Measurements from ENCODE around the gene LSM7. TPM values are rescaled to one million over a fixed set of nuclear protein-coding genes. Genes with fewer than 3 reads are reported as not detected.
A peak's percentile ranks its signal among the peaks of the same experiment; 100 is the strongest.

LSM7 gene
- total and polyA plus RNA-seq, 7 experiments from 2014 or later = 79.4 to 182 (median 103) TPM

DNA sequence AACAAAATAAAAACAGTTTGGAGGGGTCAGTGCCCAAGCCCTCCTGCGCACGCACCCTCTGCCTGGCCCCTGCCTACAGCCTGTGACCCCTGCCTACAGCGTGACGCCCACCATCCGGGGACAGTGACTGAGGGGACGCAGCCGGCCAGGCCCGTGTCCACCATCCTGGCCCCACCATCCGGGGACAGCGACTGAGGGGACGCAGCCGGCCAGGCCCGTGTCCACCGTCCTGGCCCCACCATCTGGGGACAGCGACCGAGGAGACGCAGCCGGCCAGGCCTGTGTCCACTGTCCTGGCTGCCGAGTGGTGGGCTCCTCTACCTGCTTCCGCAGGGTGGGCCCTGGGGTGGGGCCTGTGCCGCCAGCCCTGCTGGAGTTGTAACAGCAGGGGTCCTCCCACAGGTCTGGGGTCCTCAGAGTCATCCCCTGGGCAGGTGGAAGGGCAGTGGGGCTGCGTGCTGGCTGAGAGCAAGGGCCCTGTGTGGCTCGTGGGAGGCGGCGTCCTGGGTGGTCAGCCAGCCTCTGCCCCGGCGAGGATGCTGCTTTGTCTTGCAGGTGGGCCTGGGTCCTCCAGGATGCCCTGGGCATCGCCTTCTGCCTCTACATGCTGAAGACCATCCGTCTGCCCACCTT is 14.4 kb upstream of the LSM7 start:
- Histone ChIP-seq H3K36me3 (ENCODE audit: control insufficient read depth in 2 of 3, insufficient read depth in 3 of 3, low read length in 3 of 3) (peaks cover 0 to 65% (median 0%) of the 10 kb centered on the region in 3 experiments), H3K4me1 (ENCODE audit: control insufficient read depth in 2 of 2, insufficient read depth in 2 of 2, low read length in 2 of 2) (no peaks in the 10 kb centered on the region), H3K4me3 (ENCODE audit: low read length) (no peak overlapping the region), H3K27ac (ENCODE audit: low read depth, low read length) (no peak overlapping the region), H3K27me3 (ENCODE audit: control insufficient read depth in 2 of 2, insufficient read depth in 2 of 2, low read length in 2 of 2) (no peaks in the 10 kb centered on the region), H3K9me3 (ENCODE audit: control insufficient read depth in 2 of 3, low read length in 3 of 3) (no peaks in the 10 kb centered on the region)
- ChIA-PET CTCF (no interaction called here), POLR2A (no interaction called here)
- no peak for ATAC-seq
- H3K27ac Mint-ChIP-seq = no peak overlapping the region
- no peaks in the 10 kb centered on the region for H3K9me3 Mint-ChIP-seq
- DNase-seq = no peak
- intact Hi-C loops (cut with micrococcal nuclease) = no loop called here
- H3K4me1 Mint-ChIP-seq = peaks cover 0 to 2% (median under 1%) of the 10 kb centered on the region in 7 donors
- H3K27me3 Mint-ChIP-seq = no peaks in the 10 kb centered on the region
- H3K36me3 Mint-ChIP-seq = peaks cover 0 to 5% (median 3%) of the 10 kb centered on the region in 5 donors
- no peak overlapping the region for H3K4me3 Mint-ChIP-seq

DNA sequence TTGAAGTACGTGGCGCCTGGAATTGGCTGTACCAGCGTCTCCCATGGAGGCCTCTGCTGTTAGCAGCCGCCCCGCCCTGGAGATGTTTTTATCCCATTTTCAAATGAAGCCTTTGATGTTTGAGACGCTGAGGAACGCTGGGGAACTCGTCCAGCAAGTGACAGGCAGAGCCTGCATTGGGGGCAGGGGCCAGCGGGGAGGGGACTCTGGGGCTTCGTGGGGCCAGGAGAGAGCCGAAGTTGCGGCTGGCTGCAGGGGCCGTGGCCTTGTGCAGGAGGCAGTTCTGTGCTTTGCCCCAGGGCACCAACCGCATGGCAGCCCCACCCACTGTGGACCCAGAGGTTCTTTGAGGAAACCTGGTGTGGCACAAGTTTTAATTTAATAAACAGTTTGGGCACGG is 13.6 kb upstream of the LSM7 start:
- Mint-ChIP-seq H3K4me3 (no peak overlapping the region), H3K4me1 (peaks cover 0 to 5% (median 2%) of the 10 kb centered on the region in 7 donors), H3K36me3 (peaks cover 0 to 5% (median 3%) of the 10 kb centered on the region in 5 donors), H3K27me3 (no peaks in the 10 kb centered on the region), H3K9me3 (no peaks in the 10 kb centered on the region), H3K27ac (no peak overlapping the region)
- ATAC-seq = no peak
- intact Hi-C loops (cut with micrococcal nuclease) = no loop called here
- no peaks in the 10 kb centered on the region for H3K4me1 ChIP-seq (ENCODE audit: control insufficient read depth in 2 of 2, insufficient read depth in 2 of 2, low read length in 2 of 2)
- CTCF ChIA-PET = no interaction called here
- no peak overlapping the region for H3K4me3 ChIP-seq (ENCODE audit: low read length)
- POLR2A ChIA-PET = no interaction called here
- no peaks in the 10 kb centered on the region for H3K9me3 ChIP-seq (ENCODE audit: control insufficient read depth in 2 of 3, low read length in 3 of 3)
- peaks cover 0 to 72% (median 0%) of the 10 kb centered on the region in 3 experiments for H3K36me3 ChIP-seq (ENCODE audit: control insufficient read depth in 2 of 3, insufficient read depth in 3 of 3, low read length in 3 of 3)
- H3K27ac ChIP-seq (ENCODE audit: low read depth, low read length) = no peak overlapping the region
- no peak for DNase-seq
- no peaks in the 10 kb centered on the region for H3K27me3 ChIP-seq (ENCODE audit: control insufficient read depth in 2 of 2, insufficient read depth in 2 of 2, low read length in 2 of 2)

DNA sequence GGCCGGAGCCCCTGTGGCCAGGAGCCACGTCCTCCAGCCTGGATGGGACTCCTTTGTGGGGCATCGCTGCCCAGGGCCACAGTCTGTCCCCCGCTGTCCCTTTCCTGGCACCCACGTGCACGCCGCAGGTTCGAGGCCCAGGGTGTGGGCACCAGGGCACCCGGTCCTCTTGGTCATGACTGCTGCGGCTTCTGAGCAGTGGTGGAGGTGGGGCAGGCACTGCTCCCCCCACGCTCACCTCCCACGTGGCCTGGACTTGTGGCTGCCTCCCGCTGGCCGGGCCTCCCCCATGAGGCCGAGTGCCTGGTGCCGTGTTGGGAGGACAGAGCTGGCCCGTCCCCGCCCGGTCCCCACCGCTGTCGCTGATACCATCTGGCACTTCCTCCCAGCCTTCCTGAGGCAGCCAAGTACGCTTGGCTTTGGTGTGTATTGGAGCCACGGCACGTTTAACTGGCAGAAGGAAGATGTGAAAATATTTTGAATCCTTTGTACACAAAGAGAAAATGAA is 12.9 kb upstream of the LSM7 start:
- H3K36me3 ChIP-seq (ENCODE audit: control insufficient read depth in 2 of 3, insufficient read depth in 3 of 3, low read length in 3 of 3) = peaks cover 0 to 70% (median 0%) of the 10 kb centered on the region in 3 experiments
- Mint-ChIP-seq H3K4me1 (peaks cover 2 to 8% (median 5%) of the 10 kb centered on the region in 7 donors), H3K4me3 (no peak overlapping the region), H3K9me3 (peaks cover 0 to 3% (median 0%) of the 10 kb centered on the region in 11 donors), H3K27ac (peak overlapping the region in 1 of 9 donors; percentile 51), H3K36me3 (peaks cover 0 to 10% (median 4%) of the 10 kb centered on the region in 5 donors), H3K27me3 (no peaks in the 10 kb centered on the region)
- H3K4me3 ChIP-seq (ENCODE audit: low read length) = no peak overlapping the region
- intact Hi-C loops (cut with micrococcal nuclease) = no loop called here
- no peak overlapping the region for H3K27ac ChIP-seq (ENCODE audit: low read depth, low read length)
- no peaks in the 10 kb centered on the region for H3K4me1 ChIP-seq (ENCODE audit: control insufficient read depth in 2 of 2, insufficient read depth in 2 of 2, low read length in 2 of 2)
- POLR2A ChIA-PET = no interaction called here
- DNase-seq (no peak), ATAC-seq (no peak)
- CTCF ChIA-PET = no interaction called here
- H3K27me3 ChIP-seq (ENCODE audit: control insufficient read depth in 2 of 2, insufficient read depth in 2 of 2, low read length in 2 of 2) = no peaks in the 10 kb centered on the region
- H3K9me3 ChIP-seq (ENCODE audit: control insufficient read depth in 2 of 3, low read length in 3 of 3) = no peaks in the 10 kb centered on the region

DNA sequence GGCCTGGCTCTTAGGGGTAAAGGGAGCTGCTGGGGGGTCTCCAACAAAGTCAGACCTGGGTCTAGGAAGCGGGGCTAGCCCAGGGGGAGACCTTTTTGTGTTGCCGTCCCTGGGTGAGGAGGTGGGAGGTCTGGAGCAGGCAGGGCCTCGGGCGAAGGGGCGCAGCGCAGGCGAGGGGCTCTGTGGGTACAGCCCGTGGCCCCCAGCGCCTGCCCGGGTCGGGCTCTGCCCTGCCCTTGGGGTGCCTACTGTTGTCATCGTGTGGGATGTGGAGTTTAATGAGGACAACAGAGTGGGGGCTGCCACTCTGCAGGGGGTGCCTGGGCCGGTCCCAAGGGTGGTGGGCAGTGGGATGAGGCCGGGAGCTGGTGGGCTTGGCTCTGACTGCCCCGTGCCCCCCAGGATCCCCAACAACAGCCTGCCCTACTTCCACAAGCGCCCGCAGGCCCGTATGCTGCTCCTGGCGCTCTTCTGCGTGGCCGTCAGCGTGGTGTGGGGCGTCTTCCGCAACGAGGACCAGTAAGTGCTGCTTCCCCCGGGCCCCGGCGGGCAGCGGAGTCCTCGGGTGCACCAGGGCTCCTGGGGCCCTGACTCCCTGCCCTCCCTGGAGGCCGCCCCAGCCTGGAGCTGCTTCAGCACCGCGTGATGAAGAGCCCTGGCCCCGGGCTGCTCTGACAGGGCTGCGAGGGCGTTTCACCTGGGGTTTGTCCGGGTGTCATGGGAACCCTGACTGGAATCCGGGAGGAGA is 12.3 kb upstream of the LSM7 start:
- H3K9me3 ChIP-seq (ENCODE audit: control insufficient read depth in 2 of 3, low read length in 3 of 3) = no peaks in the 10 kb centered on the region
- H3K27ac ChIP-seq (ENCODE audit: low read depth, low read length) = no peak overlapping the region
- intact Hi-C loops (cut with micrococcal nuclease) = no loop called here
- no peak overlapping the region for H3K4me3 ChIP-seq (ENCODE audit: low read length)
- Mint-ChIP-seq H3K27ac (no peak overlapping the region), H3K4me3 (no peak overlapping the region), H3K9me3 (peaks cover 0 to 9% (median 0%) of the 10 kb centered on the region in 11 donors), H3K27me3 (no peaks in the 10 kb centered on the region), H3K36me3 (peaks cover 0 to 14% (median 5%) of the 10 kb centered on the region in 5 donors), H3K4me1 (peaks cover 8 to 15% (median 12%) of the 10 kb centered on the region in 7 donors)
- H3K36me3 ChIP-seq (ENCODE audit: control insufficient read depth in 2 of 3, insufficient read depth in 3 of 3, low read length in 3 of 3) = peaks cover 0 to 64% (median 0%) of the 10 kb centered on the region in 3 experiments
- ATAC-seq (no peak), DNase-seq (no peak)
- H3K27me3 ChIP-seq (ENCODE audit: control insufficient read depth in 2 of 2, insufficient read depth in 2 of 2, low read length in 2 of 2) = no peaks in the 10 kb centered on the region
- CTCF ChIA-PET = no interaction called here
- no peaks in the 10 kb centered on the region for H3K4me1 ChIP-seq (ENCODE audit: control insufficient read depth in 2 of 2, insufficient read depth in 2 of 2, low read length in 2 of 2)
- POLR2A ChIA-PET = no interaction called here

DNA sequence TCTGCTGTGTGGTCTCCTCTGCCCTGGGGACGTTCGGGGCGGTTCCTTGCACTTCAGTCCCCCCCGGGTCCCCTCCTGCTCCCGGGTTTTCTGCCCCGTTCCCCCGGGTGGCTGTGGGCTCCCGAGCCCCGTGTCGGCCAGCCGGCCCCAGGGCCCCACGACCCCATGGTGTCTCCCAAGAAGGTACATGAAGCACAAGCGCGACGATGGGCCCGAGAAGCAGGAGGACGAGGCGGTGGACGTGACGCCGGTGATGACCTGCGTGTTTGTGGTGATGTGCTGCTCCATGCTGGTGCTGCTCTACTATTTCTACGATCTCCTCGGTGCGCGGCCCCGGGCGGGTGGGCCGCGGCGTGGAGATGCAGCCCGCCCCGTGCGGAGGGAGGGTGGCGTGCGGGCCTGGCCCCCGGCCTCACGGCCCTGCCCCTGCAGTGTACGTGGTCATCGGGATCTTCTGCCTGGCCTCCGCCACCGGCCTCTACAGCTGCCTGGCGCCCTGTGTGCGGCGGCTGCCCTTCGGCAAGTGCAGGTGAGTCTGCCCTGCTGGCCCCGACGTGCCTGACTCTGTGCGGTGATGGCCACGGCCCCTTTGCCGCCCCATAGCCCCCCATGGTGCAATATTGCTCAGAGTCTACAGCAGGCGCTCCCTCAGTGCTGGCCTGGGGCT is 11.4 kb upstream of the LSM7 start:
- no peak overlapping the region for H3K4me3 Mint-ChIP-seq
- Histone ChIP-seq H3K36me3 (ENCODE audit: control insufficient read depth in 2 of 3, insufficient read depth in 3 of 3, low read length in 3 of 3) (peaks cover 0 to 55% (median 0%) of the 10 kb centered on the region in 3 experiments), H3K4me1 (ENCODE audit: control insufficient read depth in 2 of 2, insufficient read depth in 2 of 2, low read length in 2 of 2) (no peaks in the 10 kb centered on the region), H3K4me3 (ENCODE audit: low read length) (no peak overlapping the region), H3K27ac (ENCODE audit: low read depth, low read length) (no peak overlapping the region), H3K27me3 (ENCODE audit: control insufficient read depth in 2 of 2, insufficient read depth in 2 of 2, low read length in 2 of 2) (no peaks in the 10 kb centered on the region), H3K9me3 (ENCODE audit: control insufficient read depth in 2 of 3, low read length in 3 of 3) (no peaks in the 10 kb centered on the region)
- peaks cover 9 to 17% (median 13%) of the 10 kb centered on the region in 7 donors for H3K4me1 Mint-ChIP-seq
- H3K27ac Mint-ChIP-seq = no peak overlapping the region
- H3K27me3 Mint-ChIP-seq = no peaks in the 10 kb centered on the region
- DNase-seq (no peak), ATAC-seq (peak; percentile 23)
- intact Hi-C loops (cut with micrococcal nuclease) = no loop called here
- POLR2A ChIA-PET = no interaction called here
- CTCF ChIA-PET = no interaction called here
- peaks cover 0 to 15% (median 5%) of the 10 kb centered on the region in 5 donors for H3K36me3 Mint-ChIP-seq
- peaks cover 0 to 10% (median 0%) of the 10 kb centered on the region in 11 donors for H3K9me3 Mint-ChIP-seq

DNA sequence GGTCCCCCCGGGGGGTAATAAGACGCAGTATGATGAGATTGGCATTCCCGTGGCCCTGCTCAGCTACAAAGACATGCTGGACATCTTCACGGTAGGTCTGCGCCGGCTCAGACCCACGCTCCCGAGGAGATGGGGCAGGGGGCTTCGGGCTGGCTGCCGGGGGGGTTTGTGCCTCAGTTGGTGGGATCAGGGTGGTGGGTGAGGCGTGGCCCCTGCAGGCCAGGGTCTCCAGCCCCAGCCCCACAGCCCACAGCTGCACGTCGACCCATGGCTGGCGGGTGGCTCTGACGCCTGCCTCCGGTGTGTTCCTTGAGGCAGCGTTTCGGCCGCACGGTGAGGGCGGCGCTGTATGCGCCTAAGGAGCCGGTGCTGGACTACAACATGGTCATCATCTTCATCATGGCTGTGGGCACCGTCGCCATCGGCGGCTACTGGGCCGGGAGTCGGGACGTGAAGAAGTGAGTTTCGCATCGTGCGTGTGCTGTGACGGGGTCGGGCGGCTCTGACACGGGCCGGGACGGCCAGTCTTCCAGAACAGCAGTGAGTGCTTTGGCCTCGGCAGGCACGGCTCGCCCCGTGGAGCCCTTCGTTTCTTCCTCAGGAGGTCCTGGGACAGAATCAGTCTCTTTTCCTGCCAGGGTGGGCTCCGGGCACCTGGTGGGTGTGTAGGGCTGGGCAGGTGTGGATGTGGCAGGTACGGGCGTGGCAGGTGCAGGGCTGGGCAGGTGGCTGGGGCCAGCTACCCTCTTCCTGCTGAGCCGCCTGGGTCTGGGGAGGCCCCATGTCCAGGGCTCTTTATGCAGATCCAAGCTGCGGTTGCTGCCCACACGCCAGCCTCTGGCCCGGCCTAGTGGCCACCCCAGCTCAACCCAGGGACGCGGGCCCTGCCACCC is 10.6 kb upstream of the LSM7 start:
- POLR2A ChIA-PET = no interaction called here
- H3K36me3 Mint-ChIP-seq = peaks cover 0 to 15% (median 5%) of the 10 kb centered on the region in 5 donors

More for the DNA sequence above, 10.6 kb upstream of the LSM7 start:
- H3K4me1 Mint-ChIP-seq = peaks cover 9 to 17% (median 14%) of the 10 kb centered on the region in 7 donors
- ATAC-seq = no peak
- H3K27me3 Mint-ChIP-seq = no peaks in the 10 kb centered on the region
- CTCF ChIA-PET = interaction anchor here (1.0 kb wide), 1 partner anchor 11 kb away, joined by 3 read pairs; no protein-coding TSS in a partner anchor
- H3K27ac Mint-ChIP-seq = no peak overlapping the region
- Histone ChIP-seq H3K9me3 (ENCODE audit: control insufficient read depth in 2 of 3, low read length in 3 of 3) (no peaks in the 10 kb centered on the region), H3K27ac (ENCODE audit: low read depth, low read length) (no peak overlapping the region), H3K4me1 (ENCODE audit: control insufficient read depth in 2 of 2, insufficient read depth in 2 of 2, low read length in 2 of 2) (peaks cover 0 to under 1% of the 10 kb centered on the region in 2 donors), H3K4me3 (ENCODE audit: low read length) (no peak overlapping the region), H3K36me3 (ENCODE audit: control insufficient read depth in 2 of 3, insufficient read depth in 3 of 3, low read length in 3 of 3) (peaks cover 0 to 49% (median 0%) of the 10 kb centered on the region in 3 experiments), H3K27me3 (ENCODE audit: control insufficient read depth in 2 of 2, insufficient read depth in 2 of 2, low read length in 2 of 2) (no peaks in the 10 kb centered on the region)
- intact Hi-C loops (cut with micrococcal nuclease) = no loop called here
- DNase-seq = no peak
- H3K4me3 Mint-ChIP-seq = no peak overlapping the region
- peaks cover 0 to 10% (median 0%) of the 10 kb centered on the region in 11 donors for H3K9me3 Mint-ChIP-seq
